HG03039 (cell line): ENCODE measurements around the gene MSANTD1.

ENCODE experiments used
- ATAC-seq: cut with Tn5 transposase; IDR thresholded peaks from one replicate; pipeline ENCODE4 v1.9.1; 2021; ENCODE audit warnings: mild to moderate bottlenecking, moderate library complexity; ENCODE audit not compliant: unreplicated experiment

Gene MSANTD1

DNA sequence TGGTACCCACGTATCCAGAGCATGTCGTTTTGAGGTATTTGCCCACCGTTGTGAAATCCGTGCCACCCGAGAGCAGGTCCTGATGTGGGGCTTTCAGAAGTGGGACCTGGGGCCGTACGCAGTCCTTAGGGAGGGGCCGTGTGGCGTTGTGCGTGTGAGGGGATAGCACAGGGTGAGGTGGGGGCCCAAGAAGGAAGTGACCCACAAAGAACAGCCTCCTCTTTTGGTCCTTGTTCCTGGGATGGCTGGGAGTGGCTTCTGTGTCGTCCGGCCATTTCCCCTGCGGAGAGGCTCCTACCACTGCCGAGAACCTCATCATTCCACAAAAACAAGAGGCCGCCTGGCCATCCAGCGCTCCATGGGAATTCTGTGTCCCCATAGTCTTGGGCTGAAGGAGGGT is 17.0 kb upstream of the MSANTD1 start:
- ATAC-seq: no peak

- no peak for ATAC-seq
These were observed 16.1 kb upstream of the MSANTD1 start for GRCh38 chr4:3232871-3233271.

- no peak for ATAC-seq
These were observed 15.4 kb upstream of the MSANTD1 start for GRCh38 chr4:3233391-3234071.

DNA sequence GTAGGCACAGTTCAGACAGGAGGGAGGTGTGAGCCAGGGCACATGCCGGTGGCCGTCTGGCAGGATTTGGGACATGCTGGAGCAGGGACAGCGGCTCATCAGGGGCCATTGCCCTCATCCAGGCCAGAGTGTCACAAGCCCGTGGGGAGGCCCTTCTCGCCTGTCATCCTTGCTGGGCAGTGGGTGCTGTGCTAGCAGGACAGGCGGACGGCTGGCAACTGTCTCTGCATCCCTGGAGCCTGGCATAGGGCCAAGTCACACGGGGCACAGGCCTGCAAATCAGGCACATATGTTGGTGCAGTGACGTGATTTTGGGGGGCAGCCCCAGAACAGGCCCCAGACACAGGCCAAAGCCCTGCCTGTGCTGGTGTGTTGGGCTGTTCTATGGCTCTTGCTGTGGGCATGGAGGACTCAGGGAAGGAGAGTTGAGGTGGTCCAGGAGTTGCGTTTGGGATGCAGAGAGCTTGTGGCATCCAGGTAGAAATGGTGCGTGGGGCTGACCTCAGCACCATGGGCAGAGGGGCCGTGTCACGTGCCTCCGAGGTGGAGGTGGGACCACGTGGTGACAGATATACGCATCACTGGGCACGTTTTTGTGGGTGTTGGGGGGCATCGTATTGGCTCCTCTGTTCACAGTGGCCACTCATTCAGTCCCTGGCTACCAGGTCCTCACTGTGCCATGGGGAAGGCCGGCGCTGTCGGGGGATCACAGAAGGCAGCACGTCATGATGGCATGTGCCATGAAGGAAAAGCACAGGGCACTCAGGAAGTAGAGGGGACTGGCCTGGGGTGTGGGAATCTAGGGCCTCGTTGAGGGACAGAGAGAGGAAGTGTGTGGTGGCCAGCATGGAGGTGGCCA is 14.6 kb upstream of the MSANTD1 start:
- ATAC-seq: no peak

DNA sequence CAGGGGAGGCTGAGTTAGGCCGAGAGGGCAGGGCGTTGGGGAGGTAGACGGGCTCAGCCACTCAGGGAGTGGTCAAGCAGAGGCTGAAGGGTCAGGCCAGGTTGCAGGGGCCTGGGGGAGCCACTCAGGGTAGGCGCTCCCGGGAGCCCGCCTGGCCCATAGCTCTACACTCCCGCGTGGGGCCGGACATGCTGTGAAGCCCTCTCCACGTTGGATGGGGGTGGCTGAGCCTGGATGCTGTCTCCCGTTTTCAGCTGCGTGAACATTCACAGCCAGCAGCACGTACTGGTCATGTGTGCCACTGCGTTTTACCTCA is 14.0 kb upstream of the MSANTD1 start:
- no peak for ATAC-seq

DNA sequence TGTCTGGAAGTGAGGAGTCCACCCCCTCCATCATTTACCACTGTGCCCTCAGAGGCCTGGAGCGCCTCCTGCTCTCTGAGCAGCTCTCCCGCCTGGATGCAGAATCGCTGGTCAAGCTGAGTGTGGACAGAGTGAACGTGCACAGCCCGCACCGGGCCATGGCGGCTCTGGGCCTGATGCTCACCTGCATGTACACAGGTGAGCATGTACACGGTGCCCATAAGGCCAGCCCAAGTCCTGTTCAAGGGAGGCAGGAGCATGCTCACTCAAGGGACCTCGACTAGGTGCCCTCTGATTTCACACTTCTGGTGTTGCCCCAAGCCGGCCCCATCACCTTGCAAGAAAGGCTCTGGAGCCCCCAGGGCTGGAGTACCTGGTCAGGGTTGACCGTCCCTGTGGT is 13.4 kb upstream of the MSANTD1 start:
- no peak for ATAC-seq

DNA sequence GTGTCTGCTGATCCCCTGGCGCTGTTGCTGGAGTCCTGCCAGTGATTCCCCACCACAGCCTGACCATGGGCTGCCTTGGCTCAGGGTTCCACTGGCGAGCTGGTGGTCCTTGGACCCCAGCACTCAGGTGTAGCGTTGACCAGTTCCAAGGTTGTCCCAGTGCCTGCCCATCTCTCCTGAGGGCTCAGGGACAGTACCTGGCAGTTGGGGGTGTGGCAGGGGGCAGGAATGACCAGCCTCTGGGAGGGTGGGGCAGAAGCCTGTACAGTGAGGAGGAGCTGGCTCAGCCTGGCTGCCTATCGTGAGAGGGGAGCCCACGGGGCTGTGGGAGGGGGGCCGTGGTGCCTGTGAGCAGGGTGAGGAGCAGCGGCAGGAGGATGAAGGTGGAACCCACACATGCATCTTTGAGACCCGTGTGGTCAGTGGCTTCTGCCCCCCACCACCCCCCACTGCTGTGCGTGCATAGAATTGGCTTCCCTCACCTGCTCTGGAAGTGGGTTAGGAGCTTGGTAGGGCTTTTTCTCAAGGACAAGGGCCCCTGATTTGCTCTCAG is 12.6 kb upstream of the MSANTD1 start:
- no peak for ATAC-seq

GRCh38 chr4:3237266-3237665 is 11.7 kb upstream of the MSANTD1 start:
- ATAC-seq: no peak

- ATAC-seq: no peak
These were observed 11.0 kb upstream of the MSANTD1 start for GRCh38 chr4:3237712-3238560.

GRCh38 chr4:3238721-3239120 is 10.2 kb upstream of the MSANTD1 start:
- no peak for ATAC-seq

- ATAC-seq: no peak
These were observed 9.7 kb upstream of the MSANTD1 start for GRCh38 chr4:3239303-3239702.

- no peak for ATAC-seq
These were observed 8.7 kb upstream of the MSANTD1 start for GRCh38 chr4:3239998-3240920.

DNA sequence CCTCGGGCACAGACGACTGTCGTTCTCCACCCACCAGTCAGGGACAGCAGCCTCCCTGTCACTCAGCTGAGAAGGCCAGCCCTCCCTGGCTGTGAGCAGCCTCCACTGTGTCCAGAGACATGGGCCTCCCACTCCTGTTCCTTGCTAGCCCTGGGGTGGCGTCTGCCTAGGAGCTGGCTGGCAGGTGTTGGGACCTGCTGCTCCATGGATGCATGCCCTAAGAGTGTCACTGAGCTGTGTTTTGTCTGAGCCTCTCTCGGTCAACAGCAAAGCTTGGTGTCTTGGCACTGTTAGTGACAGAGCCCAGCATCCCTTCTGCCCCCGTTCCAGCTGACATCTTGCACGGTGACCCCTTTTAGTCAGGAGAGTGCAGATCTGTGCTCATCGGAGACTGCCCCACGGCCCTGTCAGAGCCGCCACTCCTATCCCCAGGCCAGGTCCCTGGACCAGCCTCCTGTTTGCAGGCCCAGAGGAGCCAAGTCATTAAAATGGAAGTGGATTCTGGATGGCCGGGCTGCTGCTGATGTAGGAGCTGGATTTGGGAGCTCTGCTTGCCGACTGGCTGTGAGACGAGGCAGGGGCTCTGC is 7.9 kb upstream of the MSANTD1 start:
- ATAC-seq: no peak

- ATAC-seq: no peak
These were observed 6.9 kb upstream of the MSANTD1 start for GRCh38 chr4:3241898-3242524.

DNA sequence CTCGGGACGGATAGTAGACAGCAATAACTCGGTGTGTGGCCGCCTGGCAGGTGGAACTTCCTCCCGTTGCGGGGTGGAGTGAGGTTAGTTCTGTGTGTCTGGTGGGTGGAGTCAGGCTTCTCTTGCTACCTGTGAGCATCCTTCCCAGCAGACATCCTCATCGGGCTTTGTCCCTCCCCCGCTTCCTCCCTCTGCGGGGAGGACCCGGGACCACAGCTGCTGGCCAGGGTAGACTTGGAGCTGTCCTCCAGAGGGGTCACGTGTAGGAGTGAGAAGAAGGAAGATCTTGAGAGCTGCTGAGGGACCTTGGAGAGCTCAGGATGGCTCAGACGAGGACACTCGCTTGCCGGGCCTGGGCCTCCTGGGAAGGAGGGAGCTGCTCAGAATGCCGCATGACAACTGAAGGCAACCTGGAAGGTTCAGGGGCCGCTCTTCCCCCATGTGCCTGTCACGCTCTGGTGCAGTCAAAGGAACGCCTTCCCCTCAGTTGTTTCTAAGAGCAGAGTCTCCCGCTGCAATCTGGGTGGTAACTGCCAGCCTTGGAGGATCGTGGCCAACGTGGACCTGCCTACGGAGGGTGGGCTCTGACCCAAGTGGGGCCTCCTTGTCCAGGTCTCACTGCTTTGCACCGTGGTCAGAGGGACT is 5.7 kb upstream of the MSANTD1 start:
- ATAC-seq: no peak

- ATAC-seq: no peak
These were observed 5.0 kb upstream of the MSANTD1 start for GRCh38 chr4:3244002-3244401.

GRCh38 chr4:3244747-3245146 is 4.2 kb upstream of the MSANTD1 start:
- ATAC-seq: no peak

- no peak for ATAC-seq
These were observed 3.3 kb upstream of the MSANTD1 start for GRCh38 chr4:3245676-3246075.
